Caco-2 (cell line): ENCODE measurements around the gene RAMP3. TPM values are rescaled to one million over a fixed set of nuclear protein-coding genes. Genes with fewer than 3 reads are reported as not detected.
A peak's percentile ranks its signal among the peaks of the same experiment; 100 is the strongest.

Experiments used
- BruUV-seq: library from RNA; stranded (reverse); fragments of 400-500 nt; replicated peaks from 2 replicates; lab custom pipeline; 2021; lab: Mats Ljungman, UMichigan
- CTCF ChIA-PET: fragments of 300-600 bp; sonication (Branson Sonifier 250); formaldehyde crosslinking; loops from one replicate; lab custom pipeline; 2022; ENCODE audit warnings: antibody characterized with exemption; lab: Charles Lee
- POLR2A ChIA-PET: fragments of 300-600 bp; sonication (Branson Sonifier 250); formaldehyde crosslinking; loops from one replicate; lab custom pipeline; 2022; ENCODE audit warnings: antibody characterized with exemption; lab: Charles Lee
- DNase-seq, 2 experiments: peaks; one replicate each; pipeline versions ENCODE4 v3.0.0 to v3.0.0-alpha.2; 2020 to 2022
- H3K27me3 ChIP-seq: replicated peaks from 2 replicates; pipeline ENCODE4 v1.6.0; 2011; ENCODE audit warnings: low read length; ENCODE audit not compliant: control insufficient read depth, insufficient read depth
- H3K36me3 ChIP-seq: 2 replicates; pipeline ENCODE4 v1.5.1; 2011; ENCODE audit warnings: low read length; ENCODE audit not compliant: control insufficient read depth, insufficient read depth
- H3K4me1 ChIP-seq: fragments of 250-450 bp; sonication (Bioruptor Pico); 2 replicates; pipeline ENCODE4 v1.5.1; 2020; ENCODE audit warnings: mild to moderate bottlenecking
- H3K4me3 ChIP-seq: 2 replicates; pipeline ENCODE4 v1.5.1; 2011; ENCODE audit warnings: low read depth, mild to moderate bottlenecking, control low read depth, low read length
- H3K9me3 ChIP-seq: fragments of 250-450 bp; sonication (Bioruptor Pico); 2 replicates; pipeline ENCODE4 v1.5.1; 2020; ENCODE audit warnings: mild to moderate bottlenecking, moderate library complexity
- H3K27ac Mint-ChIP-seq: one replicate; pipeline ENCODE4 v1.8.0; 2022; ENCODE audit warnings: mixed read lengths; ENCODE audit not compliant: unreplicated experiment
- H3K27me3 Mint-ChIP-seq: one replicate; pipeline ENCODE4 v1.8.0; 2022; ENCODE audit warnings: mixed read lengths; ENCODE audit not compliant: insufficient read depth, unreplicated experiment
- H3K36me3 Mint-ChIP-seq: one replicate; pipeline ENCODE4 v1.8.0; 2022; ENCODE audit warnings: mild to moderate bottlenecking, mixed read lengths; ENCODE audit not compliant: insufficient read depth, unreplicated experiment
- H3K4me1 Mint-ChIP-seq: one replicate; pipeline ENCODE4 v1.8.0; 2022; ENCODE audit warnings: low read depth, mixed read lengths; ENCODE audit not compliant: unreplicated experiment
- H3K4me3 Mint-ChIP-seq: one replicate; pipeline ENCODE4 v1.8.0; 2022; ENCODE audit warnings: mild to moderate bottlenecking, moderate library complexity, mixed read lengths; ENCODE audit not compliant: unreplicated experiment
- H3K9me3 Mint-ChIP-seq: one replicate; pipeline ENCODE4 v1.8.0; 2022; ENCODE audit warnings: mixed read lengths; ENCODE audit not compliant: unreplicated experiment
- intact Hi-C: fragments of 100-400 bp; cut with micrococcal nuclease; formaldehyde crosslinking; loops from one replicate; pipeline ENCODE4 v1.10.0; 2022; ENCODE audit not compliant: unreplicated experiment
- total RNA-seq: library from RNA; stranded (reverse); gene quantifications from 2 replicates; pipeline ENCODE4 v1.2.3, GENCODE V29; 2022
- TF ChIP-seq, protein P1 (sequence below), 2 experiments: fragments of 200-600 bp in 1 of 2; IDR thresholded peaks; 1 replicate in 1 of 2; 2 replicates in 1 of 2; pipeline versions ENCODE4 v1.5.1 to v1.8.0; 2011 to 2022; ENCODE audit warnings: antibody characterized with exemption in 1 of 2, control low read depth in 1 of 2, inconsistent platforms in 1 of 2, low read depth in 1 of 2, low read length in 1 of 2, mild to moderate bottlenecking in 1 of 2, moderate library complexity in 1 of 2; ENCODE audit not compliant: insufficient read depth in 1 of 2, severe bottlenecking in 1 of 2, unreplicated experiment in 1 of 2

RAMP3 gene
- total RNA-seq, 1 experiment from 2014 or later, result not detected

DNA sequence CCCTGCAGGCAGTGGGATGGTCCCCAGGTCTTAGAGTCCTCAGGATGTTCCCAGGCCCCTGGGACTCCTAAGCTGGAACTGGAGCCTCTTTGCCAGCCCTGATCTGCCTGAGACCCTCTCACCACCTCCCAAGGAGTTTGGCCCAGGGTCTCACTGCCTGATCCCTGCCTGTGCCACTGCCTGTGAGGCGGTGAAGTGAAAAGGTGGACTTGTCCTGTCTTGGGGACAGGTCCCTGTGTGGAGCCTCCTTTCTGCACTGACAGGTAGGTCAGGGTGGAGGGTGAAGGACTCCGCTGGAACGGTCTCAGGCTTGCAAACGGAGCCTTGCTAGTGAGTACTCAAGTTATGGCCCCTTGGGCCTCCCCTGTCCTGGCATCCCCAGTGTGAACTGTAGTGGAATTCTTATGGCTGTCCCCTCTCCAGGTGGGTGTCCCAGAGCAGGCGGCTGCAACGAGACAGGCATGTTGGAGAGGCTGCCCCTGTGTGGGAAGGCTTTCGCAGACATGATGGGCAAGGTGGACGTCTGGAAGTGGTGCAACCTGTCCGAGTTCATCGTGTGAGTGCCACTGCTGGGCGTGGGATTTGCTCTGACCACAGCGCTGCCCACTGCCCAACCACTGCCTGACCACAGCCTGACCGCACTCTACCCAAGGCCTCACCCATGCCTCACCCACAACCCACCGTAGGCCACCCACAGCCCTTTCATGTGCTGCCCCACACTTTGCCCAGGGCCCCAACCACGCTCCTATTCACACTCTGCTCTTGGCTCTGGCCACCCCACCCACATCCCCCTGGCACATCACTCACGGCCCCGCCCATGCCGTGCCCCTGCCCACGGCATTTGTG, 19.5 kb downstream of the RAMP3 start:
- TF ChIP-seq, protein P1, sequence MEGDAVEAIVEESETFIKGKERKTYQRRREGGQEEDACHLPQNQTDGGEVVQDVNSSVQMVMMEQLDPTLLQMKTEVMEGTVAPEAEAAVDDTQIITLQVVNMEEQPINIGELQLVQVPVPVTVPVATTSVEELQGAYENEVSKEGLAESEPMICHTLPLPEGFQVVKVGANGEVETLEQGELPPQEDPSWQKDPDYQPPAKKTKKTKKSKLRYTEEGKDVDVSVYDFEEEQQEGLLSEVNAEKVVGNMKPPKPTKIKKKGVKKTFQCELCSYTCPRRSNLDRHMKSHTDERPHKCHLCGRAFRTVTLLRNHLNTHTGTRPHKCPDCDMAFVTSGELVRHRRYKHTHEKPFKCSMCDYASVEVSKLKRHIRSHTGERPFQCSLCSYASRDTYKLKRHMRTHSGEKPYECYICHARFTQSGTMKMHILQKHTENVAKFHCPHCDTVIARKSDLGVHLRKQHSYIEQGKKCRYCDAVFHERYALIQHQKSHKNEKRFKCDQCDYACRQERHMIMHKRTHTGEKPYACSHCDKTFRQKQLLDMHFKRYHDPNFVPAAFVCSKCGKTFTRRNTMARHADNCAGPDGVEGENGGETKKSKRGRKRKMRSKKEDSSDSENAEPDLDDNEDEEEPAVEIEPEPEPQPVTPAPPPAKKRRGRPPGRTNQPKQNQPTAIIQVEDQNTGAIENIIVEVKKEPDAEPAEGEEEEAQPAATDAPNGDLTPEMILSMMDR (IDR thresholded peaks at IDR 0.05; ENCODE audit: insufficient read depth in 1 of 2, low read depth in 1 of 2, low read length in 1 of 2, severe bottlenecking in 1 of 2, unreplicated experiment in 1 of 2), result no peak
- Histone ChIP-seq H3K4me3 (no peak overlapping the region), H3K27me3 (no peaks in the 10 kb centered on the region), H3K9me3 (no peaks in the 10 kb centered on the region), H3K36me3 (no peaks in the 10 kb centered on the region), H3K4me1 (no peaks in the 10 kb centered on the region)
- intact Hi-C loops, result no loop called here
- no TSS peak for BruUV-seq
- ChIA-PET POLR2A (no interaction called here), CTCF (no interaction called here)
- Mint-ChIP-seq H3K9me3 (no peaks in the 10 kb centered on the region), H3K4me3 (no peak overlapping the region), H3K27ac (no peak overlapping the region), H3K27me3 (peaks cover 24% of the 10 kb centered on the region), H3K36me3 (no peaks in the 10 kb centered on the region), H3K4me1 (no peaks in the 10 kb centered on the region)
- DNase-seq, result peak in 1 of 2 experiments; percentile 27

DNA sequence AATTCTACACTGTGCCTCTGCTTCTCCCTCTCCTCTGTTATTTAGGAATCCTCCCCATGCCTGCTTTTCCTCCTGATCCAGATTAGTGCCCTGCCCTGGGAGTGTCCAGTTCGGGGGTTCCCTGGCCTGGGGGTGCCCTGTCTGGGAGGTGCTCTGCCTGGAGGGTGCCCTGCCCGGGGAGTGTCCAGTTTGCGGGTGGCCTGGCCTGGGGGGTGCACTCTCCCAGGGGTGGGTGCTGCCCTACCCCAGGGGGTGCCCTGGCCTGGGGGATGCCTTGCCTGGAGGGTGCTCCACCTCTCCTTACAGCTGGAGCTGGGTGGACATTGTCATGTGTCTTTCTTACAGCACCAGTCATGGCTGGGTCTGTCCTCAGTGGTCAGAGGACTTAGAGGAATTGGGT, 20.2 kb downstream of the RAMP3 start:
- BruUV-seq, result no TSS peak
- Histone ChIP-seq H3K4me3 (no peak overlapping the region), H3K36me3 (no peaks in the 10 kb centered on the region), H3K9me3 (no peaks in the 10 kb centered on the region), H3K27me3 (no peaks in the 10 kb centered on the region), H3K4me1 (no peaks in the 10 kb centered on the region)
- Mint-ChIP-seq H3K27me3 (peaks cover 24% of the 10 kb centered on the region), H3K27ac (no peak overlapping the region), H3K4me3 (no peak overlapping the region), H3K36me3 (no peaks in the 10 kb centered on the region), H3K9me3 (no peaks in the 10 kb centered on the region), H3K4me1 (no peaks in the 10 kb centered on the region)
- TF ChIP-seq, protein P1 (IDR thresholded peaks at IDR 0.05; ENCODE audit: insufficient read depth in 1 of 2, low read depth in 1 of 2, low read length in 1 of 2, severe bottlenecking in 1 of 2, unreplicated experiment in 1 of 2), result no peak
- DNase-seq, result peak in 1 of 2 experiments; percentile 21
- POLR2A ChIA-PET, result no interaction called here
- intact Hi-C loops, result loop anchor here (1.0 kb wide), 1 partner anchor 24 kb away; no protein-coding TSS in a partner anchor
- CTCF ChIA-PET, result no interaction called here

DNA sequence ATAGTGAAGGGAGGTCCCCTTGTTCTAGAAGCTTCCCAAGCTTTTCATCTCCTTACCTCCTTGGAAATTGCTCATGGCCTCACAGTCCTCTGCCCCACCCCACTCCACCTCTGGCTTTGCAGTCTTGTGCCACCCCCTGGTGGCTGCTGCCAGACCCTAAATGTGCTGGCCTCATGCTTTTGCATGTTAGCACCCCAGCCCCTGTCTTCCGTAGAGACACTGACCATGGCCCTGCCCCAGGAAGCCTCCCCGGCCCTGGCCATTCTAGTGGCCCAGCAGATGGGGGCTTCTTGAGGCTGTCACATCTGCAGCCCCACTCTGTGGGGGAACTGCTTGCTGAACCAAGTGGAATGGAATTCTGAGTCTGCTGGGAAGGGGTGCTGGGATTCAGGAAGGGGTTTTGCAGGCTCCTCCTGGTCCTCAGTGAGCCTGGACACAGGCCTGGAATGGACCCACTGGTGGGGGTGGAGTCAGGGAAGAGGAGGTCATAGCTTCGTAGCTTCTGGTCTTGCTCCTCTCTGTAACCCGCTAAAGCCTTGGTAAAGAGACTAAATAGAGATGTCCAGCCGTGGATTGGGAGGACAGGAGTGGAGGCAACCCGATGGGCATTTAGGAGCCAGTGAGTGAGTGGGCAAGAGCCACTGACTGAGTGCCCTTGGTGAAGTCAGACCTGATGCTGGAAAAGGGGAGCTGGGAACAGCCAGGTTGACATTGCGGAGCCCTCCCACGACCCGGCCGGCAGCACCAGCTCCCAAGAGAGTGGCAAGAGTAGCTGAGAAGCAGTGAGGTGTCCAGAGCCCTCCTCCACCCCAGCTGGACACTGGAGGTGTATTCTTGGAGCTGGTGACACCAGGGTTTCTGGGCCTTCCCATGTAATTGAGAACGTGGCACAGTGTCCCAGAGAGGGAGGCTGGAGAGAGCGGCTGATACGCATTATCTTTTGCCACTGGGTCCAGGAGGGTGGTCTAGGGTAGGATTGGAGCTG, 20.9 kb downstream of the RAMP3 start:
- H3K4me3 Mint-ChIP-seq, result no peak overlapping the region
- no peaks in the 10 kb centered on the region for H3K36me3 Mint-ChIP-seq
- H3K27ac Mint-ChIP-seq, result no peak overlapping the region
- peak; percentile 32 to 38 for DNase-seq
- ChIA-PET POLR2A (no interaction called here), CTCF (no interaction called here)
- Histone ChIP-seq H3K4me3 (no peak overlapping the region), H3K27me3 (no peaks in the 10 kb centered on the region), H3K4me1 (no peaks in the 10 kb centered on the region), H3K9me3 (no peaks in the 10 kb centered on the region), H3K36me3 (no peaks in the 10 kb centered on the region)
- TF ChIP-seq, protein P1 (IDR thresholded peaks at IDR 0.05; ENCODE audit: insufficient read depth in 1 of 2, low read depth in 1 of 2, low read length in 1 of 2, severe bottlenecking in 1 of 2, unreplicated experiment in 1 of 2), result peak; percentile 28 to 48
- no peaks in the 10 kb centered on the region for H3K9me3 Mint-ChIP-seq
- H3K4me1 Mint-ChIP-seq, result no peaks in the 10 kb centered on the region
- no TSS peak for BruUV-seq
- intact Hi-C loops, result loop anchor here (1.0 kb wide), 1 partner anchor 24 kb away; no protein-coding TSS in a partner anchor
- H3K27me3 Mint-ChIP-seq, result peaks cover 24% of the 10 kb centered on the region
